GM21390 (cell line): Measurements from ENCODE around the gene EBF4.

Experiments used
- ATAC-seq: cut with Tn5 transposase; IDR thresholded peaks from one replicate; pipeline ENCODE4 v1.9.1; 2021; ENCODE audit not compliant: unreplicated experiment

Gene EBF4

GRCh38 chr20:2741881-2742280, 49.3 kb downstream of the EBF4 start:
- no peak for ATAC-seq

GRCh38 chr20:2742431-2742830, 49.9 kb downstream of the EBF4 start:
- no peak for ATAC-seq

GRCh38 chr20:2742934-2743559, 50.5 kb downstream of the EBF4 start:
- ATAC-seq, result no peak

GRCh38 chr20:2745060-2745910, 52.7 kb downstream of the EBF4 start:
- ATAC-seq, result no peak

- no peak for ATAC-seq
Observed at GRCh38 chr20:2745936-2746635, 53.5 kb downstream of the EBF4 start.

- no peak for ATAC-seq
Observed at GRCh38 chr20:2746636-2747265, 54.2 kb downstream of the EBF4 start.

- no peak for ATAC-seq
Observed at GRCh38 chr20:2747676-2748235, 55.2 kb downstream of the EBF4 start.

GRCh38 chr20:2748551-2749342, 56.2 kb downstream of the EBF4 start:
- ATAC-seq, result no peak

GRCh38 chr20:2749343-2749950, 56.9 kb downstream of the EBF4 start:
- no peak for ATAC-seq

- ATAC-seq, result no peak
Observed at GRCh38 chr20:2749951-2750490, 57.4 kb downstream of the EBF4 start.

GRCh38 chr20:2750491-2751251, 58.1 kb downstream of the EBF4 start:
- ATAC-seq, result no peak

- no peak for ATAC-seq
Observed at GRCh38 chr20:2751347-2751877, 58.8 kb downstream of the EBF4 start.

- ATAC-seq, result no peak
Observed at GRCh38 chr20:2751878-2752566, 59.4 kb downstream of the EBF4 start.

GRCh38 chr20:2752567-2753460, 60.2 kb downstream of the EBF4 start:
- no peak for ATAC-seq

GRCh38 chr20:2753461-2754040, 61.0 kb downstream of the EBF4 start:
- no peak for ATAC-seq

GRCh38 chr20:2754424-2754823, 61.8 kb downstream of the EBF4 start:
- ATAC-seq, result no peak
